Parathyroid adenoma (tissue), 2 donors: ENCODE data around the gene CDC45.
"Not testable (repeated sequence)": the region's sequence is repeated elsewhere in the genome, so short reads cannot be mapped to it uniquely, and the experiment has no call there.

ENCODE experiments used
- H2AFZ ChIP-seq: fragments of 300-600 bp; sonication (generic); one replicate; pipeline ENCODE4 v1.7.0; 2017; ENCODE audit warnings: antibody characterized with exemption, mild to moderate bottlenecking
- H3K27ac ChIP-seq: fragments of 300-600 bp; sonication (generic); one replicate; pipeline ENCODE4 v1.7.0; 2017
- H3K27me3 ChIP-seq: fragments of 300-600 bp; sonication (generic); one replicate; pipeline ENCODE4 v1.7.0; 2017; ENCODE audit warnings: low read length; ENCODE audit not compliant: control insufficient read depth, insufficient read depth
- H3K36me3 ChIP-seq: fragments of 300-600 bp; sonication (generic); one replicate; pipeline ENCODE4 v1.7.0; 2017; ENCODE audit warnings: low read length; ENCODE audit not compliant: control insufficient read depth, insufficient read depth
- H3K4me1 ChIP-seq: fragments of 300-600 bp; sonication (generic); one replicate; pipeline ENCODE4 v1.7.0; 2017; ENCODE audit warnings: control low read depth
- H3K4me2 ChIP-seq: fragments of 300-600 bp; sonication (generic); one replicate; pipeline ENCODE4 v1.7.0; 2017; ENCODE audit warnings: low read length
- H3K4me3 ChIP-seq: fragments of 300-600 bp; sonication (generic); one replicate; pipeline ENCODE4 v1.7.0; 2017; ENCODE audit warnings: low read depth, low read length
- H3K79me2 ChIP-seq: fragments of 300-600 bp; sonication (generic); one replicate; pipeline ENCODE4 v1.7.0; 2017; ENCODE audit warnings: control low read depth
- H3K9ac ChIP-seq: fragments of 300-600 bp; sonication (generic); one replicate; pipeline ENCODE4 v1.7.0; 2017; ENCODE audit warnings: mild to moderate bottlenecking
- H3K9me3 ChIP-seq: fragments of 300-600 bp; sonication (generic); one replicate; pipeline ENCODE4 v1.7.0; 2017; ENCODE audit warnings: low read length; ENCODE audit not compliant: control insufficient read depth
- TF ChIP-seq, protein P1 (sequence below): fragments of 300-600 bp; sonication (generic); IDR thresholded peaks from one replicate; pipeline ENCODE4 v1.7.0; 2017; ENCODE audit warnings: antibody characterized with exemption, mild to moderate bottlenecking
- donor health status: primary hyperparathyroidism.

CDC45 gene

DNA sequence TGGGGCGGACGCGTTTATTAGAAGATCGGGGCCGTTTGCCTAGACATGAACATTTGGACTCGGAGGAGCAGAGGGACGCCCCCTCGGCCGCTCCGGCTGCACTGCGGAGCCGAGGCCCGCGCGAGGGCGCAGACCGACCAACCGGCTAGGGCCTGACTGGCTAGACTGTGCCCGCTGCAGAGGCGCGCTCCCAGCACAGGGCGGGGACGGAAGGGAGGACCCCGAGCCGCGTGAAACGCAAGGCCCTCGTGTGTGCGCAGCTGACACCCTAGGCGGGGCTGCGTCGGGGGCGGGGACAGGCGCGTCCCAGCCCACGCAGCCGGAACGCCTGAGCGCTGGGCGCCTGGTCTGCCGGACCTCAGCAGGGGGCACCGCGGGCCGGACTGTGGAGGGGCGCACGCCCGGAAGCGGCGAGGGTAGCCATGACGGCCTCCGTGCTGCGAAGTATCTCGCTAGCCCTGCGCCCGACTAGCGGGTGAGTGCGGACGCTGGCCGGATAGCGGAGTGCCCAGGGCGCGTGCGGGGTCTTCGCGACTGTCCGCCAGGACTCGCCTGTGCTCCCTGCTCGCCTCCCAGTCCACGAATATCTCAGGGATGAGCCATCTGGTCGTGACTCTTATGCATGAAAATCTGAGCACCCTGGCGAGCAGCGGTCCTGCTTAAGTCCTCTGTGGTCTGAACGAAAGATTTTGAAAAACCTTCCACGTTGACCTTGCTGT, 47.4 kb upstream of the CDC45 start, which contains the start of gene MRPL40:
MRPL40 (plus strand) TSS at position 413 of the 719 bp plus-strand sequence; CDS start at position 423, 10 bp downstream.
- Histone ChIP-seq H3K4me2 (peak within 1 kb of the TSS; percentile 100), H3K4me1 (no peaks in the 10 kb centered on the region)
- TF ChIP-seq, protein P1, sequence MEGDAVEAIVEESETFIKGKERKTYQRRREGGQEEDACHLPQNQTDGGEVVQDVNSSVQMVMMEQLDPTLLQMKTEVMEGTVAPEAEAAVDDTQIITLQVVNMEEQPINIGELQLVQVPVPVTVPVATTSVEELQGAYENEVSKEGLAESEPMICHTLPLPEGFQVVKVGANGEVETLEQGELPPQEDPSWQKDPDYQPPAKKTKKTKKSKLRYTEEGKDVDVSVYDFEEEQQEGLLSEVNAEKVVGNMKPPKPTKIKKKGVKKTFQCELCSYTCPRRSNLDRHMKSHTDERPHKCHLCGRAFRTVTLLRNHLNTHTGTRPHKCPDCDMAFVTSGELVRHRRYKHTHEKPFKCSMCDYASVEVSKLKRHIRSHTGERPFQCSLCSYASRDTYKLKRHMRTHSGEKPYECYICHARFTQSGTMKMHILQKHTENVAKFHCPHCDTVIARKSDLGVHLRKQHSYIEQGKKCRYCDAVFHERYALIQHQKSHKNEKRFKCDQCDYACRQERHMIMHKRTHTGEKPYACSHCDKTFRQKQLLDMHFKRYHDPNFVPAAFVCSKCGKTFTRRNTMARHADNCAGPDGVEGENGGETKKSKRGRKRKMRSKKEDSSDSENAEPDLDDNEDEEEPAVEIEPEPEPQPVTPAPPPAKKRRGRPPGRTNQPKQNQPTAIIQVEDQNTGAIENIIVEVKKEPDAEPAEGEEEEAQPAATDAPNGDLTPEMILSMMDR, result peak; percentile 9

DNA sequence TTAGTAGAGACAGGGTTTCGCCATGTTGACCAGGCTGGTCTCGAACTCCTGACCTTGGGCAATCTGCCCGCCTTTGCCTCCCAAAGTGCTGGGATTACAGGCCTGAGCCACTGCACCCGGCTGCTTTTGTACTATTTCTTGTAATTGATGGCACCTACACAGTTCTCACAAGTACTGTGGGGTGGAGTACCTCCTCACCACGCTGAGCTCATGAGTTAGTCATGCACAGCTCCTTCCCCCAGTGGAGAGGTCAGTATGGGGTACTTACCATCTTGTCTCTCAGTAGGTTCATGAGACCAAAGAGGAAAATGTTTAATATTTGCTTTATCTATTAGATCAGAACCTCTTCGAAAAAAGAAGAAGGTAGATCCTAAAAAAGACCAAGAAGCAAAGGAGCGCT, 45.3 kb upstream of the CDC45 start:
- H3K27ac ChIP-seq, result no peak overlapping the region
- H3K79me2 ChIP-seq, result peaks cover 15% of the 10 kb centered on the region
- no peaks in the 10 kb centered on the region for H3K27me3 ChIP-seq
- no peaks in the 10 kb centered on the region for H3K36me3 ChIP-seq
- no peaks in the 10 kb centered on the region for H3K4me1 ChIP-seq
- no peak overlapping the region for H2AFZ ChIP-seq
- no peak overlapping the region for H3K4me3 ChIP-seq
- TF ChIP-seq, protein P1, result no peak
- no peak overlapping the region for H3K9ac ChIP-seq
- H3K4me2 ChIP-seq, result no peak overlapping the region
- H3K9me3 ChIP-seq, result no peaks in the 10 kb centered on the region

More for the DNA sequence above, 47.4 kb upstream of the CDC45 start, which contains the start of gene MRPL40:
- no peaks in the 10 kb centered on the region for H3K27me3 ChIP-seq
- no peaks in the 10 kb centered on the region for H3K36me3 ChIP-seq
- no peaks in the 10 kb centered on the region for H3K9me3 ChIP-seq
- peak within 1 kb of the TSS; percentile 31 for H3K9ac ChIP-seq
- peak within 1 kb of the TSS; percentile 95 for H3K27ac ChIP-seq
- peak within 1 kb of the TSS; percentile 94 for H2AFZ ChIP-seq
- H3K79me2 ChIP-seq, result peaks cover 17% of the 10 kb centered on the region
- H3K4me3 ChIP-seq, result peak within 1 kb of the TSS; percentile 98

DNA sequence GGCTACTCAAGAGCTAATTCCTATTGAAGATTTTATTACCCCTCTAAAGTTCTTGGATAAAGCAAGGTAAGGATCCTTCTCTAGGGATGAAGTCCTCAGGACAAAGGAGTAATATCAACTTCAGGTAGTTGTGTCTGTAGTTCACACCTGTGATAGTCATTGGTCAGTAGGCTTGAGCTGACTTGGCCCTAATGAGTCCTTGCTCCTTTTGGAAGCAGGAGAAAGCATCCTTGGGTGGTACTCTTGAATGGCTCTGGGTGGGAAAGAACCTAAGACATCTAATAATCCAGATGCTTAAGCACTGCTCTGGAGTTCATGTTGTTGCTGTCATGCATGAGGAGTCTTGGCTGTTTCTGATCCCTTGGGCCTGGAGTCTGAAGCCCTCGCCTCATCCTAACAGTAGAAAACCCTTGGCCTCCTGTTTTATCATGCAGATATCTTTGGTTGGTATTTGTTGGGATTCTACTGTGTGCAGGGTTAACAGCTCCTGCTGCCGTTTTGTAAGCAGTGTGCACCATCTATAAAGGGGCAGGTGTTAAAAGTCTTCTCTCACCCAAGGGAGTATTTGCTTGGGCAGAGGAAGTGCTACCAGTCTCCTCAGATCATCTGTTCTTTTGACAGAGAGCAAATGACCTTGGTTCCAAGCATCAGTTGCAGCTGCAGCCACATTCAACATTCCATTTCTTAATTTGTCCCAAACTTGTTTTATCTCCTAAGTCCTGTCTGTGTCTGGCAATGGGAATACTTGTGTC, 44.7 kb upstream of the CDC45 start:
- Histone ChIP-seq H3K4me2 (no peak overlapping the region), H3K36me3 (no peaks in the 10 kb centered on the region), H3K27me3 (no peaks in the 10 kb centered on the region), H3K9ac (no peak overlapping the region), H3K4me1 (no peaks in the 10 kb centered on the region), H3K79me2 (peaks cover 12% of the 10 kb centered on the region), H3K9me3 (no peaks in the 10 kb centered on the region), H2AFZ (no peak overlapping the region), H3K4me3 (no peak overlapping the region), H3K27ac (no peak overlapping the region)
- TF ChIP-seq, protein P1, result no peak

DNA sequence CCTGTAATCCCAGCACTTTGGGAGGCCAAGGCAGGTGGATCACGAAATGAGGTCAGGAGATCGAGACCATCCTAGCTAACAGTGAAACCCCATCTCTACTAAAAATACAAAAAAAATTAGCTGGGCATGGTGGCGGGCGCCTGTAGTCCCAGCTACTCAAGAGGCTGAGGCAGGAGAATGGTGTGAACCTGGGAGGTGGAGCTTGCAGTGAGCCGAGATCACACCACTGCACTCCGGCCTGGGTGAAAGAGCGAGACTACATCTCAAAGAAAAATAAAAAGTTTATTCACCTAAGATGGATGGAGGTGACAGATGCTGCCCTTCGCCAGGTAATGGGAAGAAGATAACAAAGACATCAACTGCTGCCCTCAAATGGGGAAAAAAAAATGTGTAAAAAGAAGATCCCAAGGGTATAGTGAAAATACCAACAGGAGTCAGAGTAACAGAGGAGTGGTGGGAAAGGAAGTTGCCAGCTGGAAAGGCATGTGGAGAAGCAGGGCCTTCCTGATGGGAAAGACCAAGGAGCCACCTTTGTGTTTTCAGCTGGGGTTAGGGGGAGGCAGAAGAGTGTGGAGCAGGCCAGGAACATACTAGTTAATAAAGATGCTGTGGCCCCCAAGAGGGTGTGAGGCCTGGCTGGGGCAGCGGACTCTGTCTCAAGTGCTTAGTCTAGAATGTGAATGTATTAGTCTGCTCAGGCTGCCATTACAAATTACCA, 43.1 kb upstream of the CDC45 start:
- H3K27me3 ChIP-seq, H3K9ac ChIP-seq, H3K79me2 ChIP-seq, H3K4me2 ChIP-seq, H3K4me3 ChIP-seq, H3K36me3 ChIP-seq, H3K4me1 ChIP-seq, H2AFZ ChIP-seq, H3K9me3 ChIP-seq, H3K27ac ChIP-seq: not testable (repeated sequence)

DNA sequence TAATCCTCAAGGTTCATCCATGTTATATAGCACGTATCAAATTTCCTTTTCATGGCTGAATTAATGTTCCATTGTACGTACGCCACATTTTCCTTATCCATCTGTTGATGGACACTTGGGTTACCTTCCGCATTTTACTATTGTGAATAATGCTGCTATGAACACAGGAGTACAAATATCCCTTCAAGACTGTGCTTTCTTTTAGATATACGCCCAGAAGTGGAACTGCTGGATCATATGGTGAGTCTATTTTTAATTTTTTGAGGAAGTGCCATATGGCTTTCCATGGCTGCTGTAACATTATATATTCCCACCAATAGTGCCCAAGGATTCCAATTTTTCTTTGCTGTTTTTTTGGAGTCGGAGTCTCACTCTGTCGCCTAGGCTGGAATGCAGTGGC, 41.4 kb upstream of the CDC45 start:
- TF ChIP-seq, protein P1, result no peak
- no peak overlapping the region for H3K4me2 ChIP-seq
- no peak overlapping the region for H3K4me3 ChIP-seq
- H3K27me3 ChIP-seq, result no peaks in the 10 kb centered on the region
- no peak overlapping the region for H3K9ac ChIP-seq
- H3K9me3 ChIP-seq, result no peaks in the 10 kb centered on the region
- no peak overlapping the region for H2AFZ ChIP-seq
- H3K27ac ChIP-seq, result no peak overlapping the region
- H3K79me2 ChIP-seq, result no peaks in the 10 kb centered on the region
- no peaks in the 10 kb centered on the region for H3K36me3 ChIP-seq
- no peaks in the 10 kb centered on the region for H3K4me1 ChIP-seq
